Renal pelvis (tissue), 12 donors: Measurements from ENCODE around the gene POC1B. TPM values are rescaled to one million over a fixed set of nuclear protein-coding genes. Genes with fewer than 3 reads are reported as not detected.

Experiments used
- DNase-seq: peaks from one replicate; pipeline ENCODE4 v3.0.0-alpha.2; 2013
- long read RNA-seq, 16 experiments: transcript quantifications; one replicate each; lab custom pipeline, GENCODE V29; 2026
- polyA plus RNA-seq, 3 donors: library from polyadenylated mRNA; unstranded; fragments of 120-200 nt; gene quantifications; one replicate each; pipeline ENCODE4 v1.2.1, GENCODE V29; 2013; ENCODE audit not compliant: insufficient read length in 3 of 3

The POC1B gene
- 10 to 100 TPM; 18.9 to 23.1 (median 21.1) TPM for polyA plus RNA-seq
- long read RNA-seq, donor 1, full-length matches to known transcripts: 5 of 5 reads
- long read RNA-seq, donor 1, partial matches to known transcripts: 0 of 5 reads
- long read RNA-seq, donor 1, other reads (novel, unspliced or antisense): 0 of 5 reads
- long read RNA-seq, donor 2: 0 reads
- long read RNA-seq, donor 3, partial matches to known transcripts: 0 of 2 reads
- long read RNA-seq, donor 3, other reads (novel, unspliced or antisense): 0 of 2 reads
- long read RNA-seq, donor 4: 0 reads
- long read RNA-seq, donor 5, partial matches to known transcripts: 0 of 1 reads
- long read RNA-seq, donor 5, other reads (novel, unspliced or antisense): 0 of 1 reads
- long read RNA-seq, donor 6, full-length matches to known transcripts: 4 of 4 reads
- long read RNA-seq, donor 6, partial matches to known transcripts: 0 of 4 reads
- long read RNA-seq, donor 6, other reads (novel, unspliced or antisense): 0 of 4 reads
- long read RNA-seq, donor 7, full-length matches to known transcripts: 4 of 4 reads
- long read RNA-seq, donor 7, partial matches to known transcripts: 0 of 4 reads
- long read RNA-seq, donor 7, other reads (novel, unspliced or antisense): 0 of 4 reads
- long read RNA-seq, donor 8, partial matches to known transcripts: 0 of 1 reads
- long read RNA-seq, donor 8, other reads (novel, unspliced or antisense): 0 of 1 reads
- long read RNA-seq, donor 9, partial matches to known transcripts: 0 of 1 reads
- long read RNA-seq, donor 9, other reads (novel, unspliced or antisense): 0 of 1 reads
- long read RNA-seq, donor 10, partial matches to known transcripts: 0 of 1 reads
- long read RNA-seq, donor 10, other reads (novel, unspliced or antisense): 0 of 1 reads
- long read RNA-seq, donor 11, partial matches to known transcripts: 8 of 9 reads
- long read RNA-seq, donor 11, other reads (novel, unspliced or antisense): 0 of 9 reads
- long read RNA-seq, donor 12, partial matches to known transcripts: 0 of 1 reads
- long read RNA-seq, donor 12, other reads (novel, unspliced or antisense): 0 of 1 reads
- long read RNA-seq, donor 13, full-length matches to known transcripts: 2 of 2 reads
- long read RNA-seq, donor 13, partial matches to known transcripts: 0 of 2 reads
- long read RNA-seq, donor 13, other reads (novel, unspliced or antisense): 0 of 2 reads
- long read RNA-seq, donor 14: 0 reads
- long read RNA-seq, donor 15, partial matches to known transcripts: 0 of 1 reads
- long read RNA-seq, donor 15, other reads (novel, unspliced or antisense): 0 of 1 reads
- long read RNA-seq, donor 16, full-length matches to known transcripts: 1 of 12 reads
- long read RNA-seq, donor 16, partial matches to known transcripts: 11 of 12 reads
- long read RNA-seq, donor 16, other reads (novel, unspliced or antisense): 0 of 12 reads

- DNase-seq: peak; percentile 77
Measured at GRCh38 chr12:89525824-89526770, at the start of gene POC1B. TSS of gene POC1B (minus strand) at chr12:89526047. CDS start at chr12:89525895, 152 bp downstream.

GRCh38 chr12:89575374-89575773 lies 49.5 kb upstream of the POC1B start:
- DNase-seq: no peak

GRCh38 chr12:89574736-89575208 lies 48.9 kb upstream of the POC1B start:
- peak; percentile 21 for DNase-seq

GRCh38 chr12:89573051-89573810 lies 47.4 kb upstream of the POC1B start:
- DNase-seq: no peak

GRCh38 chr12:89571491-89572195 lies 45.8 kb upstream of the POC1B start:
- DNase-seq: no peak

- DNase-seq: no peak
Measured at GRCh38 chr12:89568484-89568883, 42.6 kb upstream of the POC1B start.

GRCh38 chr12:89567691-89568239 lies 41.9 kb upstream of the POC1B start:
- DNase-seq: no peak

- DNase-seq: no peak
Measured at GRCh38 chr12:89566615-89567014, 40.8 kb upstream of the POC1B start.

- DNase-seq: no peak
Measured at GRCh38 chr12:89565002-89565401, 39.2 kb upstream of the POC1B start.

GRCh38 chr12:89559753-89560152 lies 33.9 kb upstream of the POC1B start:
- no peak for DNase-seq

- DNase-seq: no peak
Measured at GRCh38 chr12:89556976-89557375, 31.1 kb upstream of the POC1B start.

- no peak for DNase-seq
Measured at GRCh38 chr12:89552376-89552775, 26.5 kb upstream of the POC1B start.

GRCh38 chr12:89551747-89552146 lies 25.9 kb upstream of the POC1B start:
- DNase-seq: no peak

GRCh38 chr12:89547101-89547500 lies 21.3 kb upstream of the POC1B start:
- no peak for DNase-seq

GRCh38 chr12:89546151-89546550 lies 20.3 kb upstream of the POC1B start:
- DNase-seq: no peak

GRCh38 chr12:89544681-89545184 lies 18.9 kb upstream of the POC1B start:
- DNase-seq: peak; percentile 65

GRCh38 chr12:89544022-89544421 lies 18.2 kb upstream of the POC1B start:
- DNase-seq: no peak

GRCh38 chr12:89542912-89543592 lies 17.2 kb upstream of the POC1B start:
- DNase-seq: peak; percentile 86
